ENCODE measurements around the gene RYR2. TPM values are rescaled to one million over a fixed set of nuclear protein-coding genes. Genes with fewer than 3 reads are reported as not detected.

RYR2 gene
- total RNA-seq, 1 experiment from 2014 or later = 2.8 TPM

GRCh38 chr1:237005674-237006073 is 36.3 kb upstream of the RYR2 start:
- Histone ChIP-seq H3K36me3 (ENCODE audit: insufficient read depth, low read length, poor library complexity, severe bottlenecking) (no peaks in the 10 kb centered on the region), H3K4me3 (ENCODE audit: low read depth, low read length, poor library complexity, severe bottlenecking) (no peak overlapping the region), H3K27me3 (replicated peaks; ENCODE audit: insufficient read depth, low read depth, low read length, poor library complexity) (no peaks in the 10 kb centered on the region), H3K27ac (ENCODE audit: low read depth, low read length, poor library complexity, severe bottlenecking) (no peak overlapping the region), H3K9me3 (ENCODE audit: low read depth, low read length, poor library complexity, severe bottlenecking) (no peaks in the 10 kb centered on the region), H3K4me1 (ENCODE audit: insufficient read depth, low read length, poor library complexity, severe bottlenecking) (no peaks in the 10 kb centered on the region)
- DNase-seq (ENCODE audit: low spot score) = no peak
- ChIA-PET POLR2A (ENCODE audit: low non-redundant PET) (no interaction called here), CTCF (no interaction called here)
- intact Hi-C loops (cut with micrococcal nuclease; ENCODE audit: unreplicated experiment) = no loop called here
- TF ChIP-seq CTCF (conservative IDR thresholded peaks at IDR 0.05; ENCODE audit: low read depth, low read length) (no peak), EZH2 (IDR thresholded peaks at IDR 0.05; ENCODE audit: borderline replicate concordance, low read depth, low read length, poor library complexity, severe bottlenecking) (no peak)
- BruUV-seq (replicated peaks) = no TSS peak

GRCh38 chr1:237007147-237007881 is 34.7 kb upstream of the RYR2 start:
- POLR2A ChIA-PET (ENCODE audit: low non-redundant PET) = no interaction called here
- no peaks in the 10 kb centered on the region for H3K9me3 ChIP-seq (ENCODE audit: low read depth, low read length, poor library complexity, severe bottlenecking)

GRCh38 chr1:237009611-237010010 is 32.4 kb upstream of the RYR2 start:
- POLR2A ChIA-PET (ENCODE audit: low non-redundant PET) = no interaction called here
- H3K27ac ChIP-seq (ENCODE audit: low read depth, low read length, poor library complexity, severe bottlenecking) = no peak overlapping the region
- no peak for DNase-seq (ENCODE audit: low spot score)
- TF ChIP-seq EZH2 (IDR thresholded peaks at IDR 0.05; ENCODE audit: borderline replicate concordance, low read depth, low read length, poor library complexity, severe bottlenecking) (no peak), CTCF (conservative IDR thresholded peaks at IDR 0.05; ENCODE audit: low read depth, low read length) (no peak)
- BruUV-seq (replicated peaks) = no TSS peak
- CTCF ChIA-PET = no interaction called here
- no peaks in the 10 kb centered on the region for H3K4me1 ChIP-seq (ENCODE audit: insufficient read depth, low read length, poor library complexity, severe bottlenecking)
- no peaks in the 10 kb centered on the region for H3K36me3 ChIP-seq (ENCODE audit: insufficient read depth, low read length, poor library complexity, severe bottlenecking)
- no peaks in the 10 kb centered on the region for H3K27me3 ChIP-seq (replicated peaks; ENCODE audit: insufficient read depth, low read depth, low read length, poor library complexity)
- no peaks in the 10 kb centered on the region for H3K9me3 ChIP-seq (ENCODE audit: low read depth, low read length, poor library complexity, severe bottlenecking)
- intact Hi-C loops (cut with micrococcal nuclease; ENCODE audit: unreplicated experiment) = no loop called here
- no peak overlapping the region for H3K4me3 ChIP-seq (ENCODE audit: low read depth, low read length, poor library complexity, severe bottlenecking)

More at GRCh38 chr1:237007147-237007881, 34.7 kb upstream of the RYR2 start:
- H3K27me3 ChIP-seq (replicated peaks; ENCODE audit: insufficient read depth, low read depth, low read length, poor library complexity) = no peaks in the 10 kb centered on the region
- CTCF ChIA-PET = no interaction called here
- intact Hi-C loops (cut with micrococcal nuclease; ENCODE audit: unreplicated experiment) = no loop called here
- TF ChIP-seq EZH2 (IDR thresholded peaks at IDR 0.05; ENCODE audit: borderline replicate concordance, low read depth, low read length, poor library complexity, severe bottlenecking) (no peak), CTCF (conservative IDR thresholded peaks at IDR 0.05; ENCODE audit: low read depth, low read length) (no peak)
- no peak for DNase-seq (ENCODE audit: low spot score)
- no TSS peak for BruUV-seq (replicated peaks)
- no peak overlapping the region for H3K27ac ChIP-seq (ENCODE audit: low read depth, low read length, poor library complexity, severe bottlenecking)
- H3K4me3 ChIP-seq (ENCODE audit: low read depth, low read length, poor library complexity, severe bottlenecking) = no peak overlapping the region
- no peaks in the 10 kb centered on the region for H3K36me3 ChIP-seq (ENCODE audit: insufficient read depth, low read length, poor library complexity, severe bottlenecking)
- no peaks in the 10 kb centered on the region for H3K4me1 ChIP-seq (ENCODE audit: insufficient read depth, low read length, poor library complexity, severe bottlenecking)

Measured in A673 (cell line).